ENCODE results near the gene TACO1. TPM values are rescaled to one million over a fixed set of nuclear protein-coding genes. Genes with fewer than 3 reads are reported as not detected.

Gene TACO1
- total and polyA plus RNA-seq, 2 donors (not counting 3 experiments of a cell fraction or from before 2014, with no cell fraction given) = 24.7 to 31.7 TPM

GRCh38 chr17:63649813-63650212, 49.1 kb downstream of the TACO1 start:
- peaks cover 1% of the 10 kb centered on the region for H3K79me2 ChIP-seq (ENCODE audit: control insufficient read depth, insufficient read depth, low read length)
- no peak for DNase-seq (ENCODE audit: low read depth, low spot score)
- intact Hi-C loops (cut with micrococcal nuclease) (no loop called here), dilution Hi-C loops (cut with MboI; ENCODE audit: extremely low pct_ligation_motif_present, low sequenced_read_pairs) (no loop called here)
- H2AFZ ChIP-seq (ENCODE audit: low read depth, low read length) = no peak overlapping the region
- no peak overlapping the region for H3K9ac ChIP-seq (replicated peaks; ENCODE audit: extremely low read depth, insufficient read depth, low read length)
- no peak overlapping the region for H3K4me2 ChIP-seq (ENCODE audit: insufficient read depth, low read length)
- no peaks in the 10 kb centered on the region for H3K27me3 ChIP-seq (ENCODE audit: control insufficient read depth in 2 of 2, insufficient read depth in 2 of 2, low read length in 2 of 2)
- CTCF ChIA-PET = no interaction called here
- no peak overlapping the region for H3K4me3 ChIP-seq (replicated peaks in 1 of 3; ENCODE audit: insufficient read depth in 1 of 3, low read depth in 1 of 3, low read length in 3 of 3)
- H3K4me1 ChIP-seq (ENCODE audit: control insufficient read depth, extremely low read depth, insufficient read depth, low read length) = no peaks in the 10 kb centered on the region
- no peaks in the 10 kb centered on the region for H3K9me3 ChIP-seq (replicated peaks; ENCODE audit: control insufficient read depth, insufficient read depth, low read length)
- H3K27ac ChIP-seq (ENCODE audit: insufficient read depth, low read depth, low read length) = no peak overlapping the region
- POLR2A ChIA-PET = no interaction called here
- peaks cover 10 to 30% of the 10 kb centered on the region in 2 experiments for H3K36me3 ChIP-seq (ENCODE audit: control insufficient read depth in 2 of 2, extremely low read depth in 1 of 2, insufficient read depth in 2 of 2, low read length in 2 of 2)
- H4K20me1 ChIP-seq (replicated peaks; ENCODE audit: control insufficient read depth, extremely low read depth, insufficient read depth, low read length) = no peaks in the 10 kb centered on the region
- no peaks in the 10 kb centered on the region for H3K9me1 ChIP-seq (replicated peaks; ENCODE audit: control insufficient read depth, extremely low read depth, insufficient read depth, low read length)
- no TSS peak for BruUV-seq (replicated peaks)
- FAIRE-seq = no peak
- TF ChIP-seq CTCF (IDR thresholded peaks at IDR 0.05; ENCODE audit: extremely low read depth in 1 of 2, insufficient read depth in 1 of 2, low read depth in 1 of 2, low read length in 2 of 2) = no peak
- no peak for TF ChIP-seq POLR2AphosphoS5 (IDR thresholded peaks at IDR 0.05; ENCODE audit: insufficient read depth, low read depth, low read length)
- no peak for TF ChIP-seq MYC (IDR thresholded peaks at IDR 0.05; ENCODE audit: low read depth, low read length)
- no peak for TF ChIP-seq FOS (IDR thresholded peaks at IDR 0.05; ENCODE audit: borderline replicate concordance, insufficient read depth, low read length)
- no peak for TF ChIP-seq POLR2A (IDR thresholded peaks at IDR 0.05; ENCODE audit: low read depth, low read length)
- TF ChIP-seq GATA2 (IDR thresholded peaks at IDR 0.05; ENCODE audit: insufficient read depth, insufficient read length, low read depth, low read length) = no peak
- TF ChIP-seq EZH2 (IDR thresholded peaks at IDR 0.05; ENCODE audit: borderline replicate concordance, low read depth, low read length, severe bottlenecking) = no peak
- TF ChIP-seq JUN (IDR thresholded peaks at IDR 0.05; ENCODE audit: borderline replicate concordance, insufficient read depth, insufficient read length, low read depth) = no peak
- no peak for TF ChIP-seq MAX (IDR thresholded peaks at IDR 0.05; ENCODE audit: insufficient read depth, insufficient read length)
